Stomach (tissue), 9 donors: ENCODE results near the gene HVCN1. TPM values are rescaled to one million over a fixed set of nuclear protein-coding genes. Genes with fewer than 3 reads are reported as not detected.
A peak's percentile ranks its signal among the peaks of the same experiment; 100 is the strongest.

Experiments used
- DNase-seq, 2 donors: peaks; one replicate each; pipeline versions ENCODE4 v3.0.0 to v3.0.0-alpha.2; 2013 to 2019
- H3K27ac ChIP-seq, 5 donors: fragments of 200-600 bp in 4 of 5; sonication (generic) in 4 of 5; one replicate each; pipeline ENCODE4 v1.5.1; 2013 to 2019; ENCODE audit warnings: mild to moderate bottlenecking in 1 of 5, moderate library complexity in 1 of 5
- H3K27me3 ChIP-seq, 3 donors: fragments of 200-600 bp; sonication (generic); one replicate each; pipeline ENCODE4 v1.5.1; 2017 to 2019; ENCODE audit warnings: mixed run types in 1 of 3
- H3K36me3 ChIP-seq, 4 donors: fragments of 200-600 bp; sonication (generic); 1 replicate in 3 of 4; 2 replicates in 1 of 4; pipeline ENCODE4 v1.5.1; 2016 to 2019
- H3K4me1 ChIP-seq, 4 donors: fragments of 200-600 bp; sonication (generic); one replicate each; pipeline ENCODE4 v1.5.1; 2016 to 2019
- H3K4me3 ChIP-seq, 4 donors: fragments of 200-600 bp; sonication (generic) in 3 of 4; one replicate each; pipeline ENCODE4 v1.5.1; 2016 to 2019; ENCODE audit warnings: mild to moderate bottlenecking in 1 of 4
- H3K9me3 ChIP-seq, 4 donors: fragments of 200-600 bp; sonication (generic); one replicate each; pipeline ENCODE4 v1.5.1; 2016 to 2019
- EP300 ChIP-seq: sonication (generic); formaldehyde crosslinking; IDR thresholded peaks from one replicate; pipeline ENCODE4 v1.6.1; 2017; ENCODE audit warnings: antibody characterized with exemption
- POLR2A ChIP-seq, 4 donors: fragments of 450-650 bp; IDR thresholded peaks; one replicate each; pipeline ENCODE4 v1.6.1; 2016; ENCODE audit warnings: antibody characterized with exemption in 4 of 4, control low read depth in 2 of 4, mild to moderate bottlenecking in 1 of 4, moderate library complexity in 1 of 4
- POLR2AphosphoS5 ChIP-seq, 3 donors: sonication (generic); formaldehyde crosslinking; IDR thresholded peaks; one replicate each; pipeline ENCODE4 v1.6.1; 2016; ENCODE audit warnings: antibody characterized with exemption in 3 of 3
- WGBS, 5 donors: extraction: QIAGEN DNeasy Blood & Tissue Kit in 3 of 5; methylation state at CpG; one replicate each; pipeline versions ENCODE4 v1.1.5 to v1.1.7; 2013 to 2018; 5-methylcytosine and 5-hydroxymethylcytosine counted together
- intact Hi-C: fragments of 100-400 bp; cut with DNase I; formaldehyde crosslinking; loops from one replicate; pipeline ENCODE4 v1.15.1; 2023; ENCODE audit warnings: low total_unique reads
- polyA plus RNA-seq, 3 donors: library from polyadenylated mRNA; stranded (reverse); fragments of 200-250 nt; gene quantifications; one replicate each; pipeline ENCODE4 v1.2.3, GENCODE V29; 2013
- total RNA-seq, 5 donors: library from RNA; depleted of rRNA; stranded (reverse); fragments of >200 nt; gene quantifications; one replicate each; pipeline versions ENCODE4 v1.1.0 to v1.2.3, GENCODE V29; 2014 to 2016
- TF ChIP-seq, protein P1 (sequence below), 7 experiments: fragments of 450-650 bp in 4 of 7; fragments of 200-600 bp in 3 of 7; sonication (generic) in 3 of 7; IDR thresholded peaks; one replicate each; pipeline ENCODE4 v1.5.1; 2016 to 2019; ENCODE audit warnings: antibody characterized with exemption in 7 of 7, control low read depth in 2 of 7, mild to moderate bottlenecking in 1 of 7
- donor health status: healthy with polysubstance abuse.
- donor health status: Bipolar disorder and iron deficiency.
- donor health status: healthy.

The HVCN1 gene
- total and polyA plus RNA-seq, 8 donors = 1.3 to 7.0 (median 4.8) TPM; not detected in 2

DNA sequence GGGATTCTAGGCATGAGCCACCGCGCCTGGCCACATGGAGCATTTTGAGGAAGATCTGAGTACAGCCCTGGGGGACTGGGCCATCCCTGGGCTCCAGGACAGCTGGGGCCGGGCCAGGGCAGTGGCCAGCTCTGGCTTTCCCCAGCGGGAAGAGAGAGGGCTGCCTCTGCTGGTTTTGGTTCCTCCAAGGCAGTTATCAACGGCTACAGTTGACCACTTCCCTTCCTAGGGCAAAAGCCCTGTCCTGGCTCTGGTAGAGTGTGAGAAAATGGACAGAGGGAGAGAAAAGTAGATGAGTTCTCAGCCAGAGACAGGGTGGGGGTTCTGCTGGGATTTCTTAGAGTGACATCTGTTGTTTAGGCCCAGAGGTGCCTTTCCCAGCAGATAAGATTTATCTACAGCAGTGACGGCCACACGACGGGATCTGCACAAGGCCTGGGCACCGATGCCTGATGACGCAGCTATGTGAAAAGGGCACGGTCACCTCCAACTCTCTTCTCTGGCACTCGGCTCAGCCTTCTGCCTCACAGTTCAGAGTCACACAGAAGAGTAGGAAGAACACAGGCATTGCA lies 5.5 kb upstream of the HVCN1 start:
- H3K9me3 ChIP-seq = no peaks in the 10 kb centered on the region
- peaks cover 6 to 45% (median 22%) of the 10 kb centered on the region in 4 donors for H3K4me1 ChIP-seq
- DNase-seq = no peak
- intact Hi-C loops = loop anchor here (10.0 kb wide), 1 partner anchor 80 kb away; the partner anchor contains the start of gene TCTN1
- TF ChIP-seq, protein P1, sequence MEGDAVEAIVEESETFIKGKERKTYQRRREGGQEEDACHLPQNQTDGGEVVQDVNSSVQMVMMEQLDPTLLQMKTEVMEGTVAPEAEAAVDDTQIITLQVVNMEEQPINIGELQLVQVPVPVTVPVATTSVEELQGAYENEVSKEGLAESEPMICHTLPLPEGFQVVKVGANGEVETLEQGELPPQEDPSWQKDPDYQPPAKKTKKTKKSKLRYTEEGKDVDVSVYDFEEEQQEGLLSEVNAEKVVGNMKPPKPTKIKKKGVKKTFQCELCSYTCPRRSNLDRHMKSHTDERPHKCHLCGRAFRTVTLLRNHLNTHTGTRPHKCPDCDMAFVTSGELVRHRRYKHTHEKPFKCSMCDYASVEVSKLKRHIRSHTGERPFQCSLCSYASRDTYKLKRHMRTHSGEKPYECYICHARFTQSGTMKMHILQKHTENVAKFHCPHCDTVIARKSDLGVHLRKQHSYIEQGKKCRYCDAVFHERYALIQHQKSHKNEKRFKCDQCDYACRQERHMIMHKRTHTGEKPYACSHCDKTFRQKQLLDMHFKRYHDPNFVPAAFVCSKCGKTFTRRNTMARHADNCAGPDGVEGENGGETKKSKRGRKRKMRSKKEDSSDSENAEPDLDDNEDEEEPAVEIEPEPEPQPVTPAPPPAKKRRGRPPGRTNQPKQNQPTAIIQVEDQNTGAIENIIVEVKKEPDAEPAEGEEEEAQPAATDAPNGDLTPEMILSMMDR (IDR thresholded peaks at IDR 0.05) = no peak
- TF ChIP-seq POLR2A (IDR thresholded peaks at IDR 0.05) (no peak), POLR2AphosphoS5 (IDR thresholded peaks at IDR 0.05) (no peak), EP300 (no peak)
- H3K27ac ChIP-seq = peak overlapping the region in 3 of 5 donors; percentile 25 to 55 (median 50)
- no peak overlapping the region for H3K4me3 ChIP-seq
- H3K27me3 ChIP-seq = no peaks in the 10 kb centered on the region
- WGBS, 5 donors = 64 to 79% (median 76%) methylated on average over 12 of the region's 12 CpGs
- H3K36me3 ChIP-seq = no peaks in the 10 kb centered on the region

DNA sequence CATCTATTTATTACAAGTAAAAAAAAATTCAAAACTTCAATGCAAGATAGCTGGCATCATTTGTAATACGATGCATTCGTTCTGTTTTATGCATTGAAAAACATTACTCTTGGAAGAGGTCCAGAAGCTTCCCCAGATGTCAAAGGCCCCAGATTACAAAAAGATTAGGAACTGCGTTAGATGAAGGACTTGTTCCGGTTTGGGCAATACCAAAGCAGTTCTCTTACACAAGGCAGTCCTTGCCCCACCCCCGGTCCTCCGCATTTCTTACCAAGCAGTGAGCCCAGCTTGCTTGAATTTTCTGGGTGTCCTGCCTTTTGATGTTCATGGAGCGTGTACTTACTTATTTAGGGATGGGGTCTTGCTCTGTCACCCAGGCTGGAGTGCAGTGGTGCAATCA lies 4.8 kb upstream of the HVCN1 start:
- Histone ChIP-seq H3K4me1 (peaks cover 0 to 42% (median 22%) of the 10 kb centered on the region in 4 donors), H3K9me3 (no peaks in the 10 kb centered on the region), H3K36me3 (no peaks in the 10 kb centered on the region), H3K27ac (peak overlapping the region in 3 of 5 donors; percentile 25 to 55 (median 50)), H3K4me3 (no peak overlapping the region), H3K27me3 (no peaks in the 10 kb centered on the region)
- no peak for DNase-seq
- 34 to 50% (median 42%) methylated on average over 7 of the region's 7 CpGs for WGBS, 5 donors
- TF ChIP-seq, protein P1 (IDR thresholded peaks at IDR 0.05) = no peak
- no peak for TF ChIP-seq EP300
- no peak for TF ChIP-seq POLR2A (IDR thresholded peaks at IDR 0.05)
- TF ChIP-seq POLR2AphosphoS5 (IDR thresholded peaks at IDR 0.05) = no peak
- intact Hi-C loops = loop anchor here (10.0 kb wide), 1 partner anchor 79 kb away; the partner anchor contains the start of gene TCTN1

DNA sequence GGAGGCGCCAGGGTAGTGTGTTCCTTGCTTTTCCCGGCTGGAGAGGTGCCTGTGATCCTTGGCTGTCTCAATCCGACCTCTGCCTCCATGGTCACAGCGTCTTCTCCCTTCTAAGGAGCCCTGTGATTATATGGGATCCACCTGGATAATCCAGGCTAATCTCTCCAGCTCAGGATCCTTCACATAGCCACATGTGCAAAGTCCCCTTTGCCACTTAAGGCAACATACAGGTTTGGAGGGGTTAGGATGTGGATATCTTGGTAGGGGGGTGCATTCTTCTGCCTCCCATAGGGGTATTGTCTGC lies 1.2 kb upstream of the HVCN1 start:
- intact Hi-C loops = loop anchor here (10.0 kb wide), 1 partner anchor 75 kb away; the partner anchor contains the start of gene TCTN1

DNA sequence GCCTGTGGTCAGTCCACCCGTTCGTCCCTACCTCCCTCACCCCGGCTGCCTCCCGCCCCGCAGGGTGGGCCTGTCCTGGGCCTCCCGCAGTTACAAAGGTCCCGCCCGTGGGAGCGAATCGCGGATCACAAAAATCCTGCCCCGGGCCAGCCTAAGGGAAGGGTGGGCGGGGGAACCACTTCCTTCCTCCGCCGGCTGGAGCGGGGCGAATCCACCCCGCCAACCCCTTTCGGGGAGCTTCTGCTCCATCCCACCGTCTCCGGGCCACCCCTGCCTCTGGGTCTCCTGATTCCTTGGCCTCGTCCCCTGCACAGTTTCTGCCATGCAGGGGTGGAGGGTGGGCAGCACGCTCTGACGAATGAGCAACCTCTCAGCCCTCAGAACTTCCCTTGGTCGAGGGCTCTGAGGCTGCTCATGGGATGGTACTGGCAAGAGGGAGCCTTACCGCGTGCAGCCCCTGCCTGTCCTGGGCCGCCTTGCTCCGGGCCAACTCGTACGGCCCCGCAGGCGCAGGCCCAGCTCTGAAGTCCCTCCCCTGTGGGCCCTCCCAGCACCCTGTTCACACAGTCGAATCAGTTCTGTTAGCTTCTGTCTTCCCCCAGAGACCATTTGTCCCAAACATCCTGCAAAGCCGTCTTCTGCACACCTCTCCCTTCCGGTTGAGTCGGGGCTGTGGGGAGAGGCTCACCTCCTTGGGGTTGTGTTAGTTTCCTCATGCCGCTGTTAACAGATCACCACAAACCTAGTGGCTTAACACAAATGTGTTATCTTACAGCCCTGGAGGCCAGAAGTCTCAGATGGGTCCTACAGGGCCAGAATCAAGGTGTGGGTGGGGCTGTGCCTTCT lies 589 bp upstream of the HVCN1 start:
- peak; percentile 45 to 76 for DNase-seq
- WGBS, 5 donors = 1 to 2% (median 1%) methylated on average over 22 to 38 of the region's 38 CpGs
- TF ChIP-seq, protein P1 (IDR thresholded peaks at IDR 0.05) = no peak
- no peak for TF ChIP-seq POLR2A (IDR thresholded peaks at IDR 0.05)
- TF ChIP-seq EP300 = no peak
- TF ChIP-seq POLR2AphosphoS5 (IDR thresholded peaks at IDR 0.05) = no peak
- Histone ChIP-seq H3K4me1 (peaks cover 9 to 42% (median 28%) of the 10 kb centered on the region in 4 donors), H3K4me3 (peak overlapping the region; percentile 62 to 74 (median 68)), H3K27me3 (peaks cover 0 to 3% (median 0%) of the 10 kb centered on the region in 3 donors), H3K27ac (peak overlapping the region; percentile 8 to 84 (median 78)), H3K36me3 (peaks cover 0 to 4% (median 0%) of the 10 kb centered on the region in 4 donors), H3K9me3 (no peaks in the 10 kb centered on the region)
- intact Hi-C loops = loop anchor here (10.0 kb wide), 1 partner anchor 75 kb away; the partner anchor contains the start of gene TCTN1

More for the DNA sequence above, 1.2 kb upstream of the HVCN1 start:
- H3K36me3 ChIP-seq = peaks cover 0 to 3% (median 0%) of the 10 kb centered on the region in 4 donors
- no peak for TF ChIP-seq EP300
- no peak for TF ChIP-seq POLR2AphosphoS5 (IDR thresholded peaks at IDR 0.05)
- TF ChIP-seq POLR2A (IDR thresholded peaks at IDR 0.05) = no peak
- TF ChIP-seq, protein P1 (IDR thresholded peaks at IDR 0.05) = no peak
- DNase-seq = no peak
- 32 to 60% (median 37%) methylated on average over 2 to 4 of the region's 4 CpGs for WGBS, 5 donors
- H3K27me3 ChIP-seq = peaks cover 0 to 3% (median 0%) of the 10 kb centered on the region in 3 donors
- H3K4me3 ChIP-seq = peak overlapping the region in 1 of 4 donors; percentile 62
- peaks cover 9 to 44% (median 28%) of the 10 kb centered on the region in 4 donors for H3K4me1 ChIP-seq
- no peaks in the 10 kb centered on the region for H3K9me3 ChIP-seq
- H3K27ac ChIP-seq = peak overlapping the region; percentile 8 to 84 (median 78)
